Activated CD8-positive, alpha-beta T cell treated with anti-CD3 and anti-CD28 coated beads, Interleukin-2, amount 10 ng/mL, durations not matched to agents 7 days and 5 days (primary cell): Measurements from ENCODE around the gene KIAA0753. TPM values are rescaled to one million over a fixed set of nuclear protein-coding genes. Genes with fewer than 3 reads are reported as not detected.
A peak's percentile ranks its signal among the peaks of the same experiment; 100 is the strongest.
"Not testable (repeated sequence)": the region's sequence is repeated elsewhere in the genome, so short reads cannot be mapped to it uniquely, and the experiment has no call there.

Source experiments
- ATAC-seq: fragments of 150-1000 bp; cut with Tn5 transposase; one replicate; pipeline ENCODE4 v1.10.0; 2021; ENCODE audit warnings: moderate library complexity
- CTCF ChIA-PET: fragments of 350-600 bp; sonication (Branson Sonifier 250); formaldehyde crosslinking; loops from one replicate; lab custom pipeline; 2021; ENCODE audit warnings: antibody characterized with exemption; lab: Charles Lee
- POLR2A ChIA-PET: fragments of 350-600 bp; sonication (Branson Sonifier 250); formaldehyde crosslinking; loops from one replicate; lab custom pipeline; 2021; ENCODE audit warnings: antibody characterized with exemption; lab: Charles Lee
- DNase-seq: peaks from one replicate; pipeline ENCODE4 v3.0.0-alpha.2; 2020
- H3K27ac Mint-ChIP-seq: one replicate; pipeline ENCODE4 v1.8.0; 2021; ENCODE audit warnings: mild to moderate bottlenecking, mixed read lengths
- H3K27me3 Mint-ChIP-seq: one replicate; pipeline ENCODE4 v1.8.0; 2021; ENCODE audit warnings: low read depth, mixed read lengths
- H3K36me3 Mint-ChIP-seq: one replicate; pipeline ENCODE4 v1.8.0; 2021; ENCODE audit warnings: low read depth, mixed read lengths
- H3K4me1 Mint-ChIP-seq: one replicate; pipeline ENCODE4 v1.8.0; 2021; ENCODE audit warnings: low read depth, mixed read lengths
- H3K4me3 Mint-ChIP-seq: one replicate; pipeline ENCODE4 v1.8.0; 2021; ENCODE audit warnings: mild to moderate bottlenecking, mixed read lengths
- H3K9me3 Mint-ChIP-seq: one replicate; pipeline ENCODE4 v1.8.0; 2022; ENCODE audit warnings: mixed read lengths; ENCODE audit not compliant: insufficient read depth
- total RNA-seq, 2 experiments: library from RNA; stranded (reverse); gene quantifications; one replicate each; pipeline ENCODE4 v1.2.3, GENCODE V29; 2021

Gene KIAA0753
- total RNA-seq, 2 experiments from 2014 or later, result 14.0 to 19.5 TPM

DNA sequence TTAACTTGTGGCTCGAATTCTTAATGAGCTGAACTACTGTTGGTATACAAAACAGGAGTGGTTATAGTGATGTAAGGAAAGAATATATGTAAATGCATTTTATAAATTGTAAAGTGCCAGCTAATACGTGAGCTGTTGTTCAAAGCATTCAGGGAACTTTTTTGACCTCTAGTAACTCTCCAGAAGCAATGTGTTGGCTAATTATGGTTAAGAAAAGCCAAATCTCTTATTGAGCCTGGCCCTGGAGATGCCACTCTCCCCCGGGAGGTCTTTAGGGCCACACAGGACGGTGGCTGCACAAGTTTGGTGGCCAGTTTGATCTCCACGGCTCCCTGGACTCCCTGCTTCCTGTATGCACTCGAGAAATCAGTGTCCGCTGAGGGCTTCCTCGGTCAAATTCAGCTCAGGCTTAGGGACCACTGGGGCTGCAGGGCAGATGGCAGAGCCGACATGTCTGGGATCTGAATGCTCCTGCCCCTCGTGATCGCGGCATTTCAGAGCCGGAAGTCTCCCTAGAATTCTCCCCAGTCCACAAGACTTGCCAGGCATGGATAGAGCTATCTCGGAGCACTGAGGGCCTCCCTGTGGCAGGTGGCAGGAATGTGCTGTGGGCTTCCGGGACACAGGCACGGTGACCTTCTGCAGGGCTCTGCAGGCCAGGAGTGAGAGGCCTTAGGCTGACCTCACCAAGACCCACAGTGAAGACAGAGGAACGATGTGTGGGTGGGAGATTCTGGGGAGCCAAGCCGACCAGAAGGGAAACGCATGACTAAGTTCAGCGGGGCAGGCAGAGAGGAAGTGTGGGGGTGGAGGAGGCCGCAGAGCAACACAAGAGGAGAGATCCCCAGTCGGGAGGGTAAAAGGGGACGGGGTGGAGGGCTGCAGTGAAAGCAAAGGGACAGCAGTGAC is 65.6 kb downstream of the KIAA0753 start:
- H3K4me1 Mint-ChIP-seq, result peaks cover 18% of the 10 kb centered on the region
- ATAC-seq (peak; percentile 80), DNase-seq (peak; percentile 59)
- H3K4me3 Mint-ChIP-seq, result peak overlapping the region; percentile 17
- ChIA-PET POLR2A (interaction anchor here (1.5 kb wide), 1 partner anchor 26 kb away, joined by 5 read pairs; no protein-coding TSS in a partner anchor), CTCF (interaction anchor here (0.6 to 1.1 kb wide), 2 partner anchors 19 to 73 kb away, joined by 3 to 4 read pairs; no protein-coding TSS in a partner anchor)
- H3K9me3 Mint-ChIP-seq, result no peaks in the 10 kb centered on the region
- peak overlapping the region; percentile 86 for H3K27ac Mint-ChIP-seq
- peaks cover 7% of the 10 kb centered on the region for H3K36me3 Mint-ChIP-seq
- no peaks in the 10 kb centered on the region for H3K27me3 Mint-ChIP-seq

DNA sequence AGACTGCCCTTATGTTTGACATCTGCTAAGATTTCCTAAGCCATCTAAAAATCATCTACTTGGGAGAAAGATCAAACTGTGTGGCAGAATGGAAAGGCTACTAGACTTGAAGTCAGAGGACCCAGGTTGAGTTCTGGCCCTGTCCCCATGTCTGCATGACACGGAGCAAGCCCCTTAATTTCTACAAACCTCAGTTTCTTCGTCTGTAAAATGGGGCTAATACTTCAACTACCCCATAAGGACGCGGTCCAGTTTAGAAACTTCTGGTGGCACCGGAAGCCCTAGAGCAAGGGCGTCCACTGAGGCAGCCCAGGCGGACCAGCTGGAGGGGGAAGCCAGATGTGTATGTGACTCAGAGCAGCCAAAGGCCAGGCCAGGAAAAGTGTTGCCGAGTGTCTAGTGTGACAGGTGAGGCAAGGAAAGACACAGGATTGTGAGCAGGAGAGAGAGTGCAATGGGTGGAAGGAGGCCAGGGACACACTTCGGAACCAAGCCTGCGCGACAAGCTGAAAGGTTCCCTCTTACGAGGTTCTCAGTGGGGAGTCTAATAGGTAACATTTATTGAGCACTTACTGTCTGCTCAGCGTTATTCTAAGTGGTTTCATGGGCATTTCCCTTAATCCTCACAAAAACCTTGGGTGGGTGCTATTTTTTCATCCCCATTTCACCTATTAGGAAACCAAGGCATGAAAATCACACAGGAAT is 66.4 kb downstream of the KIAA0753 start:
- Mint-ChIP-seq H3K36me3 (peaks cover 7% of the 10 kb centered on the region), H3K4me1 (peaks cover 18% of the 10 kb centered on the region), H3K27me3 (no peaks in the 10 kb centered on the region), H3K9me3 (no peaks in the 10 kb centered on the region), H3K27ac (no peak overlapping the region), H3K4me3 (no peak overlapping the region)
- ChIA-PET CTCF (interaction anchor here (1.1 kb wide), 1 partner anchor 74 kb away, joined by 4 read pairs; no protein-coding TSS in a partner anchor), POLR2A (no interaction called here)
- ATAC-seq (no peak), DNase-seq (no peak)

DNA sequence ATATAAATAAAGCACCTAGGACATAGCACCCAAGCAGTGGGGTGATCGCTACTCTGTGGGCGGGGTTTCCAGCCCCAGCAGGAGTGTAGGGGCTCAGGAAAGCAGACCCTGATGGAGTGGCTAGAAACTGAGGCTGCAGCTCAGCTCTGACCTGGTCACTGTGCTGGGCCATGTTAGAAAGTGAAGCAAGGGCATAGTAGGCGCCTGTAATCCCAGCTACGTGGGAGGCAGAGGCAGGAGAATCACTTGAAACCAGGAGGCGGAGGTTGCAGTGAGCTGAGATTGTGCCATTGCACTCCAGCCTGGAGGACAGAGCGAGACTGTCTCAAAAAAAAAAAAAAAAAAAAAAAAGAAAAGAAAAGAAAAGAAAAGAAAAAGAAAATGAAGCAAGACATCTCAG is 67.0 kb downstream of the KIAA0753 start:
- H3K4me3 Mint-ChIP-seq, DNase-seq, H3K36me3 Mint-ChIP-seq, ATAC-seq, H3K27me3 Mint-ChIP-seq, CTCF ChIA-PET, H3K27ac Mint-ChIP-seq, POLR2A ChIA-PET, H3K9me3 Mint-ChIP-seq: not testable (repeated sequence)
- peaks cover 18% of the 10 kb centered on the region for H3K4me1 Mint-ChIP-seq

DNA sequence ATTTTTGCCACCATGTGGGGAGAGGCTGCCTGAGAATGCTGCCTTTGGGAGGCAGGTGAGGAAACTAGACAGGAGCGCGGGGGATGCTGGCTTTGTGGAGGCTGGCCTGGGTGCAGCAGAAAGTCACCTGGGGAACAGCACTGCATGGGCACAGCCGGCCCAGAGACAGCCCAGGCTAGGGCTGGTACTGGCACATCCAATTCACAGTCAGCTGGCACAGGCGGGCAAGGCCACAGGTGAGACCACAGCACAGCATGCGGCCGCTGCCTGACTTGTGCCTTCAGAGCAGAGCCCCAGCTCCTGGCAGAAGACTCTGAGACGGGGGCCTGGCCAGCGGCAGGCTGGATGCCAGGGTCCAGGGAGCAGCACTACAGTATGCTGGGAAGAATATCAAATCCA is 67.5 kb downstream of the KIAA0753 start:
- H3K4me3 Mint-ChIP-seq, result no peak overlapping the region
- ChIA-PET CTCF (no interaction called here), POLR2A (no interaction called here)
- H3K27me3 Mint-ChIP-seq, result no peaks in the 10 kb centered on the region
- peaks cover 18% of the 10 kb centered on the region for H3K4me1 Mint-ChIP-seq
- ATAC-seq (no peak), DNase-seq (no peak)
- no peak overlapping the region for H3K27ac Mint-ChIP-seq
- H3K36me3 Mint-ChIP-seq, result peaks cover 3% of the 10 kb centered on the region
- no peaks in the 10 kb centered on the region for H3K9me3 Mint-ChIP-seq

DNA sequence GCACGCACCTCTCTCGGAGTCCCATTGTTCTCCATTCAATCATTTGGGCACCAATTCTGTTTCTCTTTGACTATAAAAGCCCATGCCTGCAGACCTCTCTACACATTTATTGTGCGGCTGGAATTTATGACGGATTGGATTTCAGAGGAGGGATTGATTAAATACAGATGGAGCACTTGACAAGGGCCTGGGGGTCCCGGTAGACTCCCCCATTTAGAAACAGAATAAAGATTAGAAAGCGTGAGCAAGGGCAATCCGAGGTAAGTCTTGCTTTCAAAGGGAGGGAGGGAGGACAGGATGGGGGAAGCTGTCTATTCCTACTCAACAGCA is 69.1 kb downstream of the KIAA0753 start:
- ChIA-PET CTCF (no interaction called here), POLR2A (no interaction called here)
- ATAC-seq, result no peak
- Mint-ChIP-seq H3K4me1 (peaks cover 16% of the 10 kb centered on the region), H3K36me3 (no peaks in the 10 kb centered on the region), H3K27me3 (no peaks in the 10 kb centered on the region), H3K4me3 (no peak overlapping the region), H3K9me3 (no peaks in the 10 kb centered on the region), H3K27ac (no peak overlapping the region)
- DNase-seq, result no peak

DNA sequence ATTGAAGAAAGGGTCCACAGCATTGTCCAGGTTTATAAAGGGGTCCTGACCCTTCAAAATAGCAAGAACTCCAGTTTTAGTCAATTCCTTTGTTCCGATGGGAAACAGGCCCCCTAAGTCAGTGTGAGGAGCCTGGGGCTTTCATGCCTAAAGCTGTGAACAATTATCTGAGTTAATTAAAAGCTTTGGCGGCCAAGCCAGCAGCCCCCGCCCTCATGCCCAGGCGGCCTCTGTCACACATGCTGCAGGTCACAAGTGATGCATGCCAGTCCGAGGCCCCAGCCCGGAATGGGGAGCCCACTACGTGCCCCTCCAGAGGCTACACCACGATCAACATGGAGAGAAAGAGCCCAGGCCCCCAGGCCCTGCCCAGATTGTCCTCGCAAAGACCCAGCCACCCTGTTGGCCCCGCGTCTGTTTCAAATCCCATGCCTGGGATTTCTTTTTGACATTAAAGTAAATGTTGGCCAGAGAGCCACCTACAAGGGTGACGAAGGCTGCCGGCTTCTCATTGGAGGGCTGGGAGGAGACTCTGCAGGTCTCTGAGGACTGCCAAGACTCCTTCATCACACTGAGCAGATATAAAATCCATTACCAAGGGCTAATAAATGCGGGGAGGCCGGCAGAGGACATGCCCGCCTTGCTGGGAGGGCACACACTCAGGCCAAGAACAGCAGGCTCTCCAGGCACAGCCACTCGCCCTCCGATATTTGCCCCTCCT is 69.6 kb downstream of the KIAA0753 start:
- Mint-ChIP-seq H3K27ac (no peak overlapping the region), H3K36me3 (no peaks in the 10 kb centered on the region), H3K4me1 (peaks cover 12% of the 10 kb centered on the region), H3K4me3 (no peak overlapping the region), H3K9me3 (no peaks in the 10 kb centered on the region), H3K27me3 (no peaks in the 10 kb centered on the region)
- no peak for ATAC-seq
- CTCF ChIA-PET, result no interaction called here
- DNase-seq, result no peak
- POLR2A ChIA-PET, result no interaction called here

DNA sequence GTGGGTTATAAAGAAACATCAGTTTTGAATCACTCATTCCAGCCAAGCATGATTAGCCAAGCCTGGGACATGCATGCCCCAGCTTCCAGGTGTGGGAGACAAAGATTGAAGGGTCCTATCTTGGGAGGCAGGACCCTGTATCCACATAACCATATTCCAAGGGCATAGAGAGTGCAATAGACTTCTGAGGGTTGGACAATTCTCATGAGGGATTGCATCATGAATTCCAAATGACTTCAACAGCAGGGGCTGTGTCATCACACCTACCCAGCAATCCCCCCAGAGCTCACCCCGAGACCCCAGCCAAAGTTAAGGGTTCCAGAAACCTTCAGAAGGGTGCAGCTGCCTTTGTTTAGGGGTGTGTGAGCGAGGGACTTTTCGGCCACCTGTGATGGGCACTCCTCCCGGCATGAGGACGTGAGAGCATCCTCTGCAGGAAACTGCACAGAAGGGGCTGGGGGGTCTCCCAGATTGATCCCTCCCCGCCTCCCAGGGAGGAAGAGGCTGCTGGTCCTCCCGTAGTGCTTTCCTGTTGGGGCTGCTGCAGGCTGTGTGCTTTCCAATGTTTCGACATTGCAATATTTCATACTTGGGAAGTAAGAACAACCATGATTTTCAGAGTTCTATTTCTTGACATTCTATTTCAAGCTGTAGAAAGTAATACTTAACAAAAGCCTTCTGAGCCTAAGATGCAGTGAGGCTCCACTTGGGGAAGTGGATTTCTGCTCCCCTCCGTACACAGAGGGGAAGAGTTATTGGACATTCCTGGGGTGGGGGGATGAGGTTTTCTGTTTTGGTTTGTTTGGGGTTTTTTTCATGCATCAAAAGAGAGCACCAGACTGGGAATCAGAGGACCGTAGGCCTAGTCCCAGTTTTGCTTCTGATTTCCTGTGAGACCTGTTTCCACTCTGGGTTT is 70.9 kb downstream of the KIAA0753 start:
- ATAC-seq, result no peak
- H3K4me1 Mint-ChIP-seq, result no peaks in the 10 kb centered on the region
- H3K36me3 Mint-ChIP-seq, result no peaks in the 10 kb centered on the region

DNA sequence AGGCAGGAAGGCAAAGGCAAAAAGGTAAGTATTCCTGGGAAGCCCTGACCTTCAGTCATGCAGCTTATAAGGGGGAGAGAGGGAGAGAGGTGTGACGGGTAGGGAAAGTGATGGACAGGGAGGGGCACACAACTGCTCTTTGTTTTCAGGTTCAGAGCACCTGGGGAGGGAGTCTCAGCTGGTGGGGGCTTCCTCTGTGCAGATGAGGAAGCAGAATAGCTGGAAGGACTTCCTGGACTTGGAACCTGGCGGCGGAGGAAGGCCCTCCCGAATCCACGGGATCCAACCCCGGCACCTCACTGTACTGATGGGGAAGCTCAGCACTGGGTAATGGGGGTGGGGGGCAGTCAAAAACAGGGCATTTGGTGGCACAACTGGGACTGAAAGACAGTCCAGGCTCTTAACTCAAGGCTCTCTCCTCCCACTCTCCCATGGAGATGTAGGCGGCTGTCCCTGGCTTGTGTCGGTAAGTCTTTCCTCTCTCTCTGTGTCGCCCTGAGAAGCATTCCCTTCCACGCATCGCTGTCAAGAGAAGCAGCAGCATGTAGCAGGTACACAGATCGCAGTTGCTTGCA is 72.2 kb downstream of the KIAA0753 start:
- no peak for DNase-seq
- ATAC-seq, result no peak
- no peaks in the 10 kb centered on the region for H3K4me1 Mint-ChIP-seq
- ChIA-PET POLR2A (no interaction called here), CTCF (no interaction called here)
- H3K27ac Mint-ChIP-seq, result no peak overlapping the region
- no peaks in the 10 kb centered on the region for H3K9me3 Mint-ChIP-seq
- H3K36me3 Mint-ChIP-seq, result no peaks in the 10 kb centered on the region
- no peaks in the 10 kb centered on the region for H3K27me3 Mint-ChIP-seq
- no peak overlapping the region for H3K4me3 Mint-ChIP-seq

More for the DNA sequence above, 70.9 kb downstream of the KIAA0753 start:
- ChIA-PET CTCF (no interaction called here), POLR2A (no interaction called here)
- no peaks in the 10 kb centered on the region for H3K27me3 Mint-ChIP-seq
- H3K4me3 Mint-ChIP-seq, result no peak overlapping the region
- no peaks in the 10 kb centered on the region for H3K9me3 Mint-ChIP-seq
- H3K27ac Mint-ChIP-seq, result no peak overlapping the region
- DNase-seq, result no peak

DNA sequence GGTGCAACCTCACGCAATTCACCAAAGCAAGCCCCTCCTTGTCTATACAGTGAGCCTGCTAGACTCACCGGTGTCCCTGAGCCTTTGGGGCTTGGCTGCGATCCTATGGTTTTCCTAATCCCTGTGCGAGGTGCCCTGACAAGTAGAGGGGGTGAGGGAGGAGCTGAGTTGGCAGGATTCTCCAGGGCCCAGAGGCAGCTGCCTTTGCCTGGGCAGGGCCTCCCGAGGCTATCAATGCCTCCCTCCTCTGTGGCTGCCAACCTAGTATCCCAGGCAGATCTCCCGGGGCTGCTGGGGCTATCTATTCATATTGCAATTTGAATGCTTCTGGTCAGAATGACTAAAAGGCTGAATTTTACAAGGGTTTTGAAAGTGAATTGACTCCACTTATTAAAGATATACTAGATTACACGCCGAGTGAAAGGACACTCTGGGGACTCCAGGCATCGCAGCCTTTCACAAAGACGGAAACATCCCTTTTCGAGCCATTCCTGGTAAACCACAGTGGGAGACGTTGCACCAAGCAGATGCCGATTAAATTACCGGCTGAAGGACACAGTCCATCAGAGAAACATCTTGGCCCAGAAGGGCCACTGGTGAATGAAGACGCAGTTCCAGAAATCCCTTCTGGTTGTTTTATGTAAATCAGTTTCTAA is 72.9 kb downstream of the KIAA0753 start:
- CTCF ChIA-PET, result no interaction called here
- no peaks in the 10 kb centered on the region for H3K36me3 Mint-ChIP-seq
- POLR2A ChIA-PET, result no interaction called here
- H3K27me3 Mint-ChIP-seq, result no peaks in the 10 kb centered on the region
- no peaks in the 10 kb centered on the region for H3K9me3 Mint-ChIP-seq
- H3K4me3 Mint-ChIP-seq, result no peak overlapping the region
- DNase-seq (no peak), ATAC-seq (no peak)
- H3K27ac Mint-ChIP-seq, result no peak overlapping the region
- H3K4me1 Mint-ChIP-seq, result no peaks in the 10 kb centered on the region

DNA sequence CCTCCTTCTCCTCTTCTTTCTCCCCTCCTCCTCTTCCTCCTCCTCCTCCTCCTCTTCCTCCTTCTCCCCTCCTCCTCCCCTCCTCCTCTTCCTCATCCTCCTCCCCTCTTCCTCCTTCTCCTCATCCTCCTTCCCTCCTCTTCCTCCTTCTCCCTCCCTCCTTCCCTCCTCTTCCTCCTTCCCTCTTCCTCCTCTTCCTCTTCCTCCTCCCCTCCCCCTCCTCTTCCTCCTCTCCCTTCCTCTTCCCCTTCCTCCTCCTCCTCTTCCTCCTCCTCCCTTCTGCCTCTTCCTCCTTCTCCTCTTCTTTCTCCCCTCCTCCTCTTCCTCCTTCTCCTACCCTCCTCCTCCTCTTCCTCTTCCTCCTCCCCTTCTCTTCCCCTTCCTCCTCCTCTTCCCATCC is 79.1 kb downstream of the KIAA0753 start:
- H3K4me1 Mint-ChIP-seq, result no peaks in the 10 kb centered on the region
- no peak overlapping the region for H3K27ac Mint-ChIP-seq
- H3K36me3 Mint-ChIP-seq, result no peaks in the 10 kb centered on the region
- DNase-seq, result no peak
- no peaks in the 10 kb centered on the region for H3K9me3 Mint-ChIP-seq
- ChIA-PET POLR2A (no interaction called here), CTCF (no interaction called here)
- H3K27me3 Mint-ChIP-seq, result peaks cover 24% of the 10 kb centered on the region
- no peak overlapping the region for H3K4me3 Mint-ChIP-seq
- ATAC-seq, result no peak
